HG03175 (cell line): ENCODE data around the gene DGKH.

ENCODE experiments used
- ATAC-seq: cut with Tn5 transposase; IDR thresholded peaks from one replicate; pipeline ENCODE4 v1.9.1; 2021; ENCODE audit warnings: mild to moderate bottlenecking, moderate library complexity; ENCODE audit not compliant: unreplicated experiment

Gene DGKH, protein sequence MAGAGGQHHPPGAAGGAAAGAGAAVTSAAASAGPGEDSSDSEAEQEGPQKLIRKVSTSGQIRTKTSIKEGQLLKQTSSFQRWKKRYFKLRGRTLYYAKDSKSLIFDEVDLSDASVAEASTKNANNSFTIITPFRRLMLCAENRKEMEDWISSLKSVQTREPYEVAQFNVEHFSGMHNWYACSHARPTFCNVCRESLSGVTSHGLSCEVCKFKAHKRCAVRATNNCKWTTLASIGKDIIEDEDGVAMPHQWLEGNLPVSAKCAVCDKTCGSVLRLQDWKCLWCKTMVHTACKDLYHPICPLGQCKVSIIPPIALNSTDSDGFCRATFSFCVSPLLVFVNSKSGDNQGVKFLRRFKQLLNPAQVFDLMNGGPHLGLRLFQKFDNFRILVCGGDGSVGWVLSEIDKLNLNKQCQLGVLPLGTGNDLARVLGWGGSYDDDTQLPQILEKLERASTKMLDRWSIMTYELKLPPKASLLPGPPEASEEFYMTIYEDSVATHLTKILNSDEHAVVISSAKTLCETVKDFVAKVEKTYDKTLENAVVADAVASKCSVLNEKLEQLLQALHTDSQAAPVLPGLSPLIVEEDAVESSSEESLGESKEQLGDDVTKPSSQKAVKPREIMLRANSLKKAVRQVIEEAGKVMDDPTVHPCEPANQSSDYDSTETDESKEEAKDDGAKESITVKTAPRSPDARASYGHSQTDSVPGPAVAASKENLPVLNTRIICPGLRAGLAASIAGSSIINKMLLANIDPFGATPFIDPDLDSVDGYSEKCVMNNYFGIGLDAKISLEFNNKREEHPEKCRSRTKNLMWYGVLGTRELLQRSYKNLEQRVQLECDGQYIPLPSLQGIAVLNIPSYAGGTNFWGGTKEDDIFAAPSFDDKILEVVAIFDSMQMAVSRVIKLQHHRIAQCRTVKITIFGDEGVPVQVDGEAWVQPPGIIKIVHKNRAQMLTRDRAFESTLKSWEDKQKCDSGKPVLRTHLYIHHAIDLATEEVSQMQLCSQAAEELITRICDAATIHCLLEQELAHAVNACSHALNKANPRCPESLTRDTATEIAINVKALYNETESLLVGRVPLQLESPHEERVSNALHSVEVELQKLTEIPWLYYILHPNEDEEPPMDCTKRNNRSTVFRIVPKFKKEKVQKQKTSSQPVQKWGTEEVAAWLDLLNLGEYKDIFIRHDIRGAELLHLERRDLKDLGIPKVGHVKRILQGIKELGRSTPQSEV

DNA sequence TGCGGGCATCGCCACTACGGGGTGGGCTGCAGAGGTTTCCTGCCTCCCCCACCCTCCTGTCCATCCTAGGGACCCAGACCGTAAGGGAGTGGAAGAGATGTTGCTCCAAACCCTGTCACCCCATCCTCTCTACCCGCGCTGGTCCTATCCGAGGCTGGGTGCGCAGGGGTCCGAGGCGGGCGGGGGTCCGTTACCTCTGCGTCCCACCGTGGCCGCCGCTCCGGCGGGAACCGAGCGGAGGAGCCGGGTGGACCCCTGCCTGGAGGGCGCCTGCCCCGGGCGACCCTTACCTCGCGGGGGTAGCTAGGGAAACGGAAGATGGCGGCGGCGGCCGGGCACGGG lies at the start of gene DGKH:
TSS of gene DGKH (plus strand) at position 307 of the 342 bp plus-strand sequence. CDS start 126 bp downstream, outside the sequence.
- peak; percentile 34 for ATAC-seq

- ATAC-seq, result no peak
Observed at GRCh38 chr13:42000846-42001245, 47.6 kb upstream of the DGKH start.

GRCh38 chr13:42001580-42001979 lies 46.9 kb upstream of the DGKH start:
- no peak for ATAC-seq

GRCh38 chr13:42002066-42002465 lies 46.4 kb upstream of the DGKH start:
- no peak for ATAC-seq

DNA sequence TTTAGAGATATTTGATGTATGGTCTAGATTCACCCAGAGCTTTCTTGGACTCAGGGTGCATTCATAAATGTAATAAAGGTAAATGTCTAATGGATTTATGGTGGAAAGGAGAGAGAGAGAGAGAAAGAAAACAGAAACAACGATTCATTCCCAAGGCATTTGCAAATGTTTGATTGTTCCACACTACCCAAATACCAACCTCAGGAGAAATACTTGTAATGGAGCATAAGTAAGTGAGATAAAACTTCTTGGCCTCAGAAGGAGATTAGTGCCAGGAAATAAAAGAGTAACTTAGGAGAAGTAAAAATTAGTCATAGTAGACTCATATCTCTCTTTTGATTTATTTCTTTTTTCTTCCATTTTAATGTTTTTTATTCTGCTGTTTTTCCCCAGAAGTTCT lies 40.6 kb upstream of the DGKH start:
- no peak for ATAC-seq

DNA sequence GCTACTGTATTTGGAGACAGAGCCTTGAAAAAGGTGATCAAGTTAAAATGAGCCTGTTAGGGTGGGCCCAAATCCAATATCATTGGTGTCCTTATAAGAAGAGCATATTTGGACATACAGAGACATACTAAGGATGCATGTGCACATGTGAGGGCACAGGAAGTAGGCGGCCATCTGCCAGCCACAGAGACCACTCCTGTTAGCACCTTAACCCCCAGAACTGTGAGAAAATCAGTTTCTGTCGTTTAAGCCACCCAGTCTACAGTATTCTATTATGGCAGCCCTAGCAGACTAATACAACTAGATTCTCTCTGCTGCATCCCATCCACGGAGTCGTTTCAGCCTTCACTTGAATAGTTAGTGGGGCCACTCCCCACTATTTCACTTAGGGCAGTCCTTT lies 39.4 kb upstream of the DGKH start:
- no peak for ATAC-seq

DNA sequence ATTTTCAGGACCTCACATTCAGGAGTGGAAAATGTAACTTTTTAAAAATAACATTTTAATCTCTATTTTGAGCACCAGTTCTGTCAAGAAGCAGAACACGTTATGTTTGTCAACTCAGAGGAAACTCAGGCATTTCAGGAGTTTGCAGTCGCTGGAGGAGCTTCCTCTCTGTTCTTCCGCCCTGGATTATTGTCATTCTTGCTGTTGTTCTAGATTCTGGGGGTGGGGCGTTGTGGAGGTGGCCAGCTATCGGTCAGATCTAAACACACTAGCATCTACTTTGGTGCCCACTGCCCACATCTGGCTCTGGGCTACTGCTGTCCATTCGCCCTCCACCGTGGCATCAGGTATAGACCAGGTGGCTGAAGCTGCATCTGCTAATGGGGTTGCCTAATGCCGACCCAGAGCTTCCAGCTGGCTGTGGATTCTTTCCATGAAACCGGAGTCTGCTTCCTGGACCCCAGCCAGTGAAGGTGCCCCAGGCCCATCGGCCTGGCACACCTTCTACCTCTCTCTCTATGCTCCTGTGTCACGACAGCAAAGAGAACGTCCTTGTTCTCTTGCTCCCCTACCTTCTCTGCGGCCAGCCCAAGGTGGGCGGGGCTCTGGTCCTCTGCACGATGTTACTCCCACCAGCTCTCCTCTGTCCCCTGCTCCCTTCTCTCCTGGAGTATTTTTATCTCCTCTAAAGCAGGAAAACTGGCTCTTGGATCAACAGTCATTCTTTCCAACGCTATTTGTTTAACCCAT lies 36.7 kb upstream of the DGKH start:
- ATAC-seq, result no peak

DNA sequence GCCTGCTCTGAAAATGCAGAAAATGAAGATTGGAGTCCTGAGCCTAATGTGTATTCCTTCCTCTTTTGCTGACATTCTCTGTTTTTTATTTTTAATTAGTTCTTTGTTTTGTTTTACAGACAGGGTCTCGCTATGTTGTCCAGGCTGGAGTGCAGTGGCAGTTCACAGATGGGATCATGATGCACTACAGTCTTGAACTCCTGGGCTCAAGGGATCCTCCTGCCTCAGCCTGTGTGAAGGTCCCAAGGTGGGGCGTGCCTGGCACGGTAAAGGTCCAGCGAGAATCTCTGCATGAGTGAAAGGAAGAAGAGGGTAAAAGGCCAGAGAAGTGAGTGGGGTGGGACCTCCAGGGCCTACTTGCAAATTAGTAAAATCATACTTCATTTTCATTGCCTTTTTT lies 34.3 kb upstream of the DGKH start:
- ATAC-seq, result no peak

DNA sequence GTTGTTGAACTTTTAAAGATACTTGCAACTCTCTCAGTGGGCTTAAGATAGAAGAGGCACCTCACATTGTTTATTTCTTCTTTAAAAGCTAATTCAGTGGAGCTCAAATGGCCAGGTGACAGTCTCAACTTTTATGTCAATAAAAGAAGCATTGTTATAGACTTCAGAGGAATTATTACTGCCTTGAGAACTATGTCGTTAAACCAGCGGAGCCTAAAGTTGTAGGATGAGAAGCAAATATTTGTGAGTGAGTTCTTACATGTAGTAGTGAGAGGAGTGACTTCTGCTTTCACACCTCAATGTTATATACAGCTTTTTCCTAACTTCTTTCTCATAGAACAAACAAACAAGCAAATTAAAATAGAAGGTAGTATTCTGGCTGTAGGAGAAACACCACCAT lies 31.2 kb upstream of the DGKH start:
- ATAC-seq, result no peak

GRCh38 chr13:42021851-42022250 lies 26.6 kb upstream of the DGKH start:
- no peak for ATAC-seq

DNA sequence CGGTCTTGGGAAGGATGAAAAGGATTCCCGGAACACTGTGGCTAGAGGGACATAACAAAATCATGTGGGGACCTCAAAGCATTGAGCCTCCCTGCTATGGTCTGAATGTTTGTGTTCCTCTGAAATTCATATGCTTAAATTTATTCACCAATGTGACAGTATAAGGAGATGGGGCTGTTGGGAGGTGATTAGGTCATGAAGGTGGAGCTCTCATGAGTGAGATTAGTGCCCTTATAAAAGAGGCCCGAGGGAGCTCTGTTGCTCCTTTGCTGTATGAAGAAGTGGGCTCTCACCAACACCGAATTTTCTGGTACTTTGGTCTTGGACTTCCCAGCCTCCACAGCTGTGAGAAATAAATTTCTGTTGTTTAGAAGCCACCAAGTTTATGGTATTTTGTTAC lies 26.1 kb upstream of the DGKH start:
- ATAC-seq, result no peak

DNA sequence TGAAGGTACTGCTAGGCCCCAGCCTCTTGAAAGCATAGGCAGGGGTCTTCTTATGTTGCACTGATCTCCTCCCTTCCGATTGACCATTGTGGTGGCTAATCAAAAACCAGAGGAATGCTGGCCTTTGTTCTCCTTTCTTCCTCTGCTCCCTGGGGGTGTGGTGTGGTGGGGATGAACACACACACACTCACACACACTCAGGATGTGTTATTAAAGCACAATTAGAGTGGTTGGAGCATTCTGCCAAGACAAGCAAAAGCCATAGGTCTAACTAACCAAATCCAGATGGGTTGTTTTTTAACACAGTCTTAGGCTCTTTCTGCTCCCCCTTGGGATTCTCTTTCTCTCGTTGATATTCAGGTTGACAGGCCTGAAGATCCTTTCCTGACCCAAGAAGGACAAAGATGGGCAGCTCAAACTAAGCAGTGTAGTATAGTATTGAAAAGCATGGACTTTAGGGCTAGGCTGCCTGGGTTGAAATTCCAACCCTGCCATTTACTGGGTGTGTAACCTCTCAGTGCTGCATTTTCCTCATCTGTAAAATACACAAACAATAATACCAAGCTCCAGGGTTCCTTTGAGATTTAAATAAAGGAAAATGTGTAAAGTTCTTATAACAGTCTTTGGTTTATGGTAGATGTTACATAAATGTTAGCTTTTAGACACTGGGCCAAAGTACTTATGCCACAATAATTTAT lies 25.5 kb upstream of the DGKH start:
- ATAC-seq, result no peak

GRCh38 chr13:42027286-42027685 lies 21.2 kb upstream of the DGKH start:
- no peak for ATAC-seq

DNA sequence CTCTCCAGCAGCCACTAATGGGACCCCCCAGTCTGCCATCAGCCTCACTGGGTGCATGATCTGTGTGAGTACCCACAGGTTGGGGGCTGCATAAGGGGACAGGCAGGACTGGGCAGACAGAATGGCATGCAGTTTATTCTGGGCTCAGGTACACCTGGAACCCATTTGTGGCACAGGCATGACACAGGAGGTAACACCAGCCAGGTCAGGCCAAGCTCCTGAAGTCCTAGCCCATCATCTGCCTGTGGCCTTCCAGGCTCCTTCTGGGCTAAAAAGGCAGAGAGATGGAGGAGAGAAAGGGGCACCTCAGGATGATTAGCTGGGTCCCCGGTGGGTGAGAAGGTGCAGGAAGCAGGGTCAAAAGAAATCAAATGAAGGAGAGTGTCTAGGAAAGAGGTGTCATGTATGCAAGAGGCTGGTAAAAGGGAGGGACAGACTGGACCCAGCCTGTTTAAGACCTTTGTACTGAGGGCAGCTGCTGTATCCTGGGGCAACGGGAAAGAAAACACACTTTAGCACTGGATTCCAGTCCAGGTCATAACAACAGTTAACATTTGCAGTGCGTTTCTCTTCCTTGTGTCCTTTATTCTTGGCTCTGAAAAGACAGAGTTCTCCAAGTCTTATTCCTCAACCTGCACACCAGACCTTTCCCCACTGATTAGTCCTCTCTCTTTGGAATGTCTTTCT lies 20.2 kb upstream of the DGKH start:
- ATAC-seq, result no peak

GRCh38 chr13:42035905-42036521 lies 12.4 kb upstream of the DGKH start:
- ATAC-seq, result no peak

DNA sequence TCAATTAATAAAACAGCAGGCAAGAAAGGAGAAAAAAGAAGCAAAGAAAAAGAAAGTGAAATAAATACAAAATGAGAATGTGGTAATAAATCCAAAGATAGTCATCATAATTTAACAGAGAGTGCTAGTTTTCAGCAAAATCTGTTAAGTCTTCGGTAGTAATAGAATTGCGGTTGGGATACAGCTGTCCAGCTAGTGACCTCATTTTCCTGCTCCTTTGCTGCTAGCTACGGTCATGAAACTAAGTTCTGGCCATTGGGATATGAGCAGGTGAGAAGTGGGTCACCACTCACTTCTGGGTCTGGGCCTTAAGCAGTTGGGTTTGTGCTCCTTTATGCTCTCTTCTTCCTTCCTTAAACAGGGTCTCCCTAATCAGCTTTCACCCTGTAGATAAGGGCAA lies 11.7 kb upstream of the DGKH start:
- ATAC-seq, result no peak

DNA sequence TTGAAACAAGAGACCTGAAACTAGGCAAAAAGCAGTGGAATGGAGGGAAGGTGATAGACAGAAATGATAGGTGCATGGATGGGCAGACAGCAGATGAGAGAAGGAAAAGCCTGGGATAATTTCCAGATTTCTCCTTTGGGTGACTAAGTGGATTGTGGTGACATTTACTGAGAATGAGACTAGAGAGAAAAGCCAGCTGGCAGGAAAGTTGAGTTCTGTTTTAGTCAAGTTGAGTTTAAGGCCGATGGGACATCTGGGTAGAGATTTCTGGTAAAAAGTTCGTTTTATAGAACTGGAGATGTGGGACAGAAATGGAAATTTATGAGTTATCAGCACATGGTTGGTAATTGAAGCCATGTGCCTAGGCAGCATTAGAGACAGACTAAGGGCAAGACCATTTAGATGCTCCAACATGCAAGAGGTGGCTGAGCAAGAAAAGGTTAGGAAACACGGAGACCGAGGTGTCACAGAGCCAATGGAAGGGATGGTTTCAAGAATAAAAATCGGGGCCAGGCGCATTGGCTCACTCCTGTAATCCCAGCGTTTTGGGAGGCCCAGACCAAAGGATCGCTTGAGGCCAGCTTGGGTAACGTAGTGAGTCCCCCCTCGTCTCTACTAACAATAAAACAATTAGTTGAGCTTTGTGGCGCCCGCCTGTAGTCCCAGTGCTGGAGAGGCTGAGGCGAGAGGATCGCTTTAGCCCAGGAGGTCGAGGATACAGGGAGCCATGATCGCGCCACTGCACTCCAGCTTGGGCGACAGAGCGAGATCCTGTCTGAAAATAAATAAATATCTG lies 9.6 kb upstream of the DGKH start:
- ATAC-seq, result no peak

DNA sequence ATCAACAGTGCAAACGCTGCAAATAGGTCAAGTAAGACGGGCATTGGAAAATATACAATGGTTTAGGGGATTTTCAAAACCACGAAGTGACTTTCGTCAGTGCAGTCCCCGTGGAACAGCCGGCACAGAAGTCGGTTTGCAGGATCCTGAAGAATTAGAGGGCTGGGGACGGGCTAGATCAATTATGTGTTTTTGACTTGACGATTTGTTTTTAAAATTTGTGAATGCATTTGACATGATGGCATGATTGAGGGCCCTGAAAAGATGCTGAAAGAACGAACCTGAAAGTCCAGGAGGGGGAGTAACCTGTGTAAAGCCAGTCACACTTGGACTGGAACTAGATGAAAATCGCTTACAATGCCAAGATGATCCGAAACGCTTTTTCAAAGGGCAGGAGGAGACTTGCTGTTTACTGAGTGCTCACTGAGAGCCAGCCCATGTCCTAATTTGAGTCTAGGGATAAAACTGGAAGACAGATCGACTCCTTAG lies 8.9 kb upstream of the DGKH start:
- ATAC-seq, result peak; percentile 3
